HepG2 (cell line): ENCODE data around the gene ASAP2. TPM values are rescaled to one million over a fixed set of nuclear protein-coding genes. Genes with fewer than 3 reads are reported as not detected.

ENCODE experiments used
- CHCHD3 ChIP-seq: sonication (generic); formaldehyde crosslinking; IDR thresholded peaks from 2 replicates; pipeline ENCODE4 v1.8.0; 2022; ENCODE audit warnings: mild to moderate bottlenecking, missing genetic modification reagents, moderate library complexity
- HMG20A ChIP-seq: IDR thresholded peaks from 2 replicates; pipeline ENCODE4 v1.6.1; 2016; ENCODE audit warnings: borderline replicate concordance
- KLF12 ChIP-seq: sonication (generic); formaldehyde crosslinking; IDR thresholded peaks from 2 replicates; pipeline ENCODE4 v1.4.0; 2020; ENCODE audit warnings: missing genetic modification reagents, borderline replicate concordance
- LCORL ChIP-seq, 2 experiments: fragments of 450-650 bp in 1 of 2; sonication (generic) in 1 of 2; formaldehyde crosslinking in 1 of 2; IDR thresholded peaks; 2 replicates each; pipeline versions ENCODE4 v1.5.0 to v1.6.1; 2017 to 2020; ENCODE audit warnings: antibody characterized with exemption in 1 of 2, missing genetic modification reagents in 1 of 2
- MIXL1 ChIP-seq: IDR thresholded peaks from 2 replicates; pipeline ENCODE4 v1.6.1; 2016
- REXO4 ChIP-seq: sonication (generic); formaldehyde crosslinking; IDR thresholded peaks from 2 replicates; pipeline ENCODE4 v1.8.0; 2022; ENCODE audit warnings: missing genetic modification reagents, mild to moderate bottlenecking, borderline replicate concordance
- SNRNP70 ChIP-seq: fragments of 200-400 bp; formaldehyde crosslinking; IDR thresholded peaks from 2 replicates; pipeline ENCODE4 v1.6.1; 2017; ENCODE audit warnings: mild to moderate bottlenecking, low read depth, low read length, moderate library complexity
- YY1 ChIP-seq: IDR thresholded peaks from 2 replicates; pipeline ENCODE4 v1.6.1; 2011; ENCODE audit warnings: low read length, low read depth, moderate library complexity, mild to moderate bottlenecking; ENCODE audit not compliant: insufficient read depth, insufficient replicate concordance
- ZBTB8A ChIP-seq: sonication (generic); formaldehyde crosslinking; IDR thresholded peaks from 2 replicates; pipeline ENCODE4 v1.4.0; 2020; ENCODE audit warnings: mild to moderate bottlenecking, low read depth, missing genetic modification reagents, borderline replicate concordance
- ZHX1 ChIP-seq: sonication (generic); formaldehyde crosslinking; IDR thresholded peaks from 2 replicates; pipeline ENCODE4 v1.8.1; 2022; ENCODE audit warnings: low read depth, mild to moderate bottlenecking, missing genetic modification reagents
- ZNF256 ChIP-seq: sonication (generic); formaldehyde crosslinking; conservative IDR thresholded peaks from 2 replicates; pipeline ENCODE4 v1.4.0; 2020; ENCODE audit warnings: missing genetic modification reagents
- ZNF639 ChIP-seq: conservative IDR thresholded peaks from 2 replicates; pipeline ENCODE4 v1.6.1; 2018; ENCODE audit warnings: missing genetic modification reagents
- ZNF749 ChIP-seq: sonication (generic); formaldehyde crosslinking; IDR thresholded peaks from 2 replicates; pipeline ENCODE4 v1.8.0; 2022; ENCODE audit warnings: mild to moderate bottlenecking, missing genetic modification reagents, moderate library complexity, borderline replicate concordance
- ZNF816 ChIP-seq: sonication (generic); formaldehyde crosslinking; IDR thresholded peaks from 2 replicates; pipeline ENCODE4 v1.8.0; 2022; ENCODE audit warnings: missing genetic modification reagents, mild to moderate bottlenecking, borderline replicate concordance
- polyA plus RNA-seq, 8 experiments: library from polyadenylated mRNA; depleted of rRNA in 3 of 8; stranded (reverse) in 7 of 8; unstranded in 1 of 8; fragments of >200 nt; fragmentation: Illumina TruSeq in 4 of 8; extraction: Trizol in 4 of 8; gene quantifications; 2 replicates each; pipeline versions ENCODE4 v1.2.1 to v1.2.3, GENCODE V29; 2011 to 2016; ENCODE audit warnings: low read depth in 4 of 8, missing spikeins in 1 of 8, mixed read lengths in 1 of 8; ENCODE audit not compliant: insufficient read depth in 1 of 8
- total RNA-seq, 5 experiments: library from RNA; depleted of rRNA; stranded (reverse); fragments of >200 nt; fragmentation: Illumina TruSeq; extraction: Trizol; gene quantifications; 2 replicates each; pipeline ENCODE4 v1.2.3, GENCODE V29; 2016; ENCODE audit warnings: low read depth in 1 of 5
- TF ChIP-seq, protein P1 (sequence below): IDR thresholded peaks from 2 replicates; pipeline ENCODE4 v1.6.1; 2016; ENCODE audit warnings: control low read depth
- TF ChIP-seq, protein P2 (sequence below): IDR thresholded peaks from 2 replicates; pipeline ENCODE4 v1.6.1; 2018; ENCODE audit warnings: missing genetic modification reagents
- TF ChIP-seq, protein P3 (sequence below): sonication (generic); formaldehyde crosslinking; IDR thresholded peaks from 2 replicates; pipeline ENCODE4 v1.5.1; 2020; ENCODE audit warnings: mild to moderate bottlenecking, missing genetic modification reagents, moderate library complexity
- TF ChIP-seq, protein P4 (sequence below): sonication (generic); formaldehyde crosslinking; IDR thresholded peaks from 2 replicates; pipeline ENCODE4 v1.4.0; 2020; ENCODE audit warnings: missing genetic modification reagents

ASAP2 gene
- total and polyA plus RNA-seq, 2 of the 13 experiments (the other 11 are each of a cell fraction or from before 2014, with no cell fraction given): 7.3 to 22.3 TPM

- TF ChIP-seq, protein P1, sequence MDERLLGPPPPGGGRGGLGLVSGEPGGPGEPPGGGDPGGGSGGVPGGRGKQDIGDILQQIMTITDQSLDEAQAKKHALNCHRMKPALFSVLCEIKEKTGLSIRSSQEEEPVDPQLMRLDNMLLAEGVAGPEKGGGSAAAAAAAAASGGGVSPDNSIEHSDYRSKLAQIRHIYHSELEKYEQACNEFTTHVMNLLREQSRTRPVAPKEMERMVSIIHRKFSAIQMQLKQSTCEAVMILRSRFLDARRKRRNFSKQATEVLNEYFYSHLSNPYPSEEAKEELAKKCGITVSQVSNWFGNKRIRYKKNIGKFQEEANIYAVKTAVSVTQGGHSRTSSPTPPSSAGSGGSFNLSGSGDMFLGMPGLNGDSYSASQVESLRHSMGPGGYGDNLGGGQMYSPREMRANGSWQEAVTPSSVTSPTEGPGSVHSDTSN: no peak
- peak; percentile 78; the same call in 1 of the 2 replicates for TF ChIP-seq ZNF639
- TF ChIP-seq REXO4 (CRISPR knock-in tag): no peak
- peak; percentile 44 for TF ChIP-seq ZNF256 (CRISPR knock-in tag)
- no peak for TF ChIP-seq LCORL (IDR thresholded peaks at IDR 0.05)
- TF ChIP-seq LCORL (CRISPR knock-in tag; IDR thresholded peaks at IDR 0.05): no peak; the same call in 1 of the 2 replicates
- TF ChIP-seq, protein P2, sequence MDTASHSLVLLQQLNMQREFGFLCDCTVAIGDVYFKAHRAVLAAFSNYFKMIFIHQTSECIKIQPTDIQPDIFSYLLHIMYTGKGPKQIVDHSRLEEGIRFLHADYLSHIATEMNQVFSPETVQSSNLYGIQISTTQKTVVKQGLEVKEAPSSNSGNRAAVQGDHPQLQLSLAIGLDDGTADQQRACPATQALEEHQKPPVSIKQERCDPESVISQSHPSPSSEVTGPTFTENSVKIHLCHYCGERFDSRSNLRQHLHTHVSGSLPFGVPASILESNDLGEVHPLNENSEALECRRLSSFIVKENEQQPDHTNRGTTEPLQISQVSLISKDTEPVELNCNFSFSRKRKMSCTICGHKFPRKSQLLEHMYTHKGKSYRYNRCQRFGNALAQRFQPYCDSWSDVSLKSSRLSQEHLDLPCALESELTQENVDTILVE (CRISPR knock-in tag): peak; percentile 92; the same call in 1 of the 2 replicates
- peak; percentile 93; the same call in 1 of the 2 replicates for TF ChIP-seq ZNF816
- TF ChIP-seq ZBTB8A (CRISPR knock-in tag): no peak
- TF ChIP-seq ZNF749 (CRISPR knock-in tag): peak; percentile 84; the same call in 1 of the 2 replicates
- no peak; the same call in 1 of the 2 replicates for TF ChIP-seq HMG20A (CRISPR knock-in tag)
- TF ChIP-seq, protein P3, sequence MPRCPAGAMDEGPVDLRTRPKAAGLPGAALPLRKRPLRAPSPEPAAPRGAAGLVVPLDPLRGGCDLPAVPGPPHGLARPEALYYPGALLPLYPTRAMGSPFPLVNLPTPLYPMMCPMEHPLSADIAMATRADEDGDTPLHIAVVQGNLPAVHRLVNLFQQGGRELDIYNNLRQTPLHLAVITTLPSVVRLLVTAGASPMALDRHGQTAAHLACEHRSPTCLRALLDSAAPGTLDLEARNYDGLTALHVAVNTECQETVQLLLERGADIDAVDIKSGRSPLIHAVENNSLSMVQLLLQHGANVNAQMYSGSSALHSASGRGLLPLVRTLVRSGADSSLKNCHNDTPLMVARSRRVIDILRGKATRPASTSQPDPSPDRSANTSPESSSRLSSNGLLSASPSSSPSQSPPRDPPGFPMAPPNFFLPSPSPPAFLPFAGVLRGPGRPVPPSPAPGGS (CRISPR knock-in tag): peak; percentile 85
- TF ChIP-seq ZHX1: no peak
- TF ChIP-seq MIXL1 (CRISPR knock-in tag): peak; percentile 29; the same call in 1 of the 2 replicates
- no peak for TF ChIP-seq CHCHD3 (CRISPR knock-in tag)
- TF ChIP-seq KLF12 (CRISPR knock-in tag): peak; percentile 99
- TF ChIP-seq, protein P4, sequence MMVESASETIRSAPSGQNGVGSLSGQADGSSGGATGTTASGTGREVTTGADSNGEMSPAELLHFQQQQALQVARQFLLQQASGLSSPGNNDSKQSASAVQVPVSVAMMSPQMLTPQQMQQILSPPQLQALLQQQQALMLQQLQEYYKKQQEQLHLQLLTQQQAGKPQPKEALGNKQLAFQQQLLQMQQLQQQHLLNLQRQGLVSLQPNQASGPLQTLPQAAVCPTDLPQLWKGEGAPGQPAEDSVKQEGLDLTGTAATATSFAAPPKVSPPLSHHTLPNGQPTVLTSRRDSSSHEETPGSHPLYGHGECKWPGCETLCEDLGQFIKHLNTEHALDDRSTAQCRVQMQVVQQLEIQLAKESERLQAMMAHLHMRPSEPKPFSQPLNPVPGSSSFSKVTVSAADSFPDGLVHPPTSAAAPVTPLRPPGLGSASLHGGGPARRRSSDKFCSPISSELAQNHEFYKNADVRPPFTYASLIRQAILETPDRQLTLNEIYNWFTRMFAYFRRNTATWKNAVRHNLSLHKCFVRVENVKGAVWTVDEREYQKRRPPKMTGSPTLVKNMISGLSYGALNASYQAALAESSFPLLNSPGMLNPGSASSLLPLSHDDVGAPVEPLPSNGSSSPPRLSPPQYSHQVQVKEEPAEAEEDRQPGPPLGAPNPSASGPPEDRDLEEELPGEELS: no peak
- peak; percentile 81 for TF ChIP-seq YY1
- no peak for TF ChIP-seq SNRNP70
Measured at GRCh38 chr2:9423100-9423921, 216.7 kb downstream of the ASAP2 start, which contains the start of the genes CPSF3 and ITGB1BP1 (continued).
